Esophagus muscularis mucosa (tissue), 4 donors: ENCODE data around the gene CDH4.

Source experiments
- EP300 ChIP-seq: sonication (generic); formaldehyde crosslinking; IDR thresholded peaks from one replicate; pipeline ENCODE4 v1.6.1; 2017; ENCODE audit warnings: antibody characterized with exemption
- POLR2A ChIP-seq: fragments of 450-650 bp; IDR thresholded peaks from one replicate; pipeline ENCODE4 v1.6.1; 2017; ENCODE audit warnings: antibody characterized with exemption, moderate library complexity, mild to moderate bottlenecking, low read depth
- POLR2AphosphoS5 ChIP-seq, 2 donors: sonication (generic); formaldehyde crosslinking; IDR thresholded peaks; one replicate each; pipeline ENCODE4 v1.6.1; 2017; ENCODE audit warnings: antibody characterized with exemption in 2 of 2
- TF ChIP-seq, protein P1 (sequence below), 3 experiments: fragments of 200-600 bp in 2 of 3; fragments of 450-650 bp in 1 of 3; sonication (generic) in 2 of 3; IDR thresholded peaks; one replicate each; pipeline ENCODE4 v1.5.1; 2017 to 2019; ENCODE audit warnings: antibody characterized with exemption in 3 of 3, mild to moderate bottlenecking in 2 of 3, moderate library complexity in 1 of 3

DNA sequence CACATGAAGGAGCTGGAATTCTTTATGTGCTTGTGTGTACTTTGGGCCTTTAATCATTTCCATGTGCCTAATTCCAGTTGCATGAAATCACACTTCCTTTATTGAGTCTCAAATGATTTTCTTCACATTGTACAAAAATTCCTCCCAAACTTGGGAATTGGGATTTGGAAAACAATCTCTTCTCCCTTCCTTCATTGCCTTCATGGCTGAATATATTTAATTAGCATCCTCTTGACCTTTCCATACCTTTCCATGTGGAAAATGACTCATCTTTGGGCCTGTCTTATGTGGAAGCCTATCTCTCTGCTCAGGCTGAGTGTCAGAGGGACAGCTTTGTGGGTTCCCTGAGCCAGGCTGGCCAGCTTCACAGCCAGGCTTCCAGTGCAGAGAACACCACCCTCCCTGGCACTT, 33.0 kb upstream of the CDH4 start:
- TF ChIP-seq POLR2AphosphoS5 (IDR thresholded peaks at IDR 0.05), result no peak
- TF ChIP-seq, protein P1, sequence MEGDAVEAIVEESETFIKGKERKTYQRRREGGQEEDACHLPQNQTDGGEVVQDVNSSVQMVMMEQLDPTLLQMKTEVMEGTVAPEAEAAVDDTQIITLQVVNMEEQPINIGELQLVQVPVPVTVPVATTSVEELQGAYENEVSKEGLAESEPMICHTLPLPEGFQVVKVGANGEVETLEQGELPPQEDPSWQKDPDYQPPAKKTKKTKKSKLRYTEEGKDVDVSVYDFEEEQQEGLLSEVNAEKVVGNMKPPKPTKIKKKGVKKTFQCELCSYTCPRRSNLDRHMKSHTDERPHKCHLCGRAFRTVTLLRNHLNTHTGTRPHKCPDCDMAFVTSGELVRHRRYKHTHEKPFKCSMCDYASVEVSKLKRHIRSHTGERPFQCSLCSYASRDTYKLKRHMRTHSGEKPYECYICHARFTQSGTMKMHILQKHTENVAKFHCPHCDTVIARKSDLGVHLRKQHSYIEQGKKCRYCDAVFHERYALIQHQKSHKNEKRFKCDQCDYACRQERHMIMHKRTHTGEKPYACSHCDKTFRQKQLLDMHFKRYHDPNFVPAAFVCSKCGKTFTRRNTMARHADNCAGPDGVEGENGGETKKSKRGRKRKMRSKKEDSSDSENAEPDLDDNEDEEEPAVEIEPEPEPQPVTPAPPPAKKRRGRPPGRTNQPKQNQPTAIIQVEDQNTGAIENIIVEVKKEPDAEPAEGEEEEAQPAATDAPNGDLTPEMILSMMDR (IDR thresholded peaks at IDR 0.05), result no peak
- no peak for TF ChIP-seq POLR2A
- TF ChIP-seq EP300, result no peak
